ENCODE results near the gene ARID5A. TPM values are rescaled to one million over a fixed set of nuclear protein-coding genes. Genes with fewer than 3 reads are reported as not detected.

ARID5A gene
- total RNA-seq, 5 donors from 2014 or later (not counting 1 experiment from before 2014, with no cell fraction given): 105 to 140 (median 116) TPM

DNA sequence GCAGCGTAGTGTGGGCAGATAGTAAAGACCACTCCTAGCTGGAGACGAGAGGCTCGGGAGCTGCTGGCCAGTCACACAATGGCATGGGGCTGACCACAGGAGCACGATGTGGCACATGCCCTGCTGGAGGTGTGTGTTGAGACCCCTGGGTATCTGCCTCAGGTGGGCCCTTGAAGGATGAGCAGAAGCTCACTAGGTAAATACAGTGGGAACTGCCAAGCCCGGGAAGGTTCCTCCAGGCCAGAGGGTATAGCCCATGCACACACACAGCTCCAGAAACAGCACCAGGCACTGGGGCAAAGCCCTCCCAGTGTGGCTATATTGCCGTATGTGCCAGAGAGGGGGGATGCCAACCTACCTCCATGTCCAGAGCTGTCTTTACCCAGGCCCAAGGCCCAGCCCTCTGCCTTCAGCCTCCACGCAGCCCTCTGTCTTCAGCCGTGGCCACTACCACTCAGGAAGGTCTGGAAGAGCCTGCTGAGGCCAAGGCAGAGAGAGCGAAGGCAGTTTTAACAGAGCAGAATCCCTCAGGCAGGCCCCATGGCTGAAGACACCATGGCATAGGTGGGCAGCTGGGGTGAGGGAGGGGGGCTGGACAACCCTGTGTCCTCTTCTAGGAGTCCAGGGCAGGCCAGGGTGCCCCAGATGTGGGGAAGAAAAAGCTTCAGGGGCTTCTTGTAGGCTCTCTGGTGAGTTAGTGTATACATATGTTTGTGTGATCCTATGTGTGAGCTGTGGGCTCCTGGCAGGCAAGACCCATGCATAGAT lies 7.0 kb upstream of the ARID5A start:
- Histone ChIP-seq H3K36me3 (ENCODE audit: control insufficient read depth in 2 of 2, extremely low read depth in 1 of 2, insufficient read depth in 1 of 2, low read length in 1 of 2) (no peaks in the 10 kb centered on the region), H3K27me3 (replicated peaks in 1 of 2; ENCODE audit: control insufficient read depth in 2 of 2, extremely low read depth in 1 of 2, insufficient read depth in 2 of 2, low read length in 1 of 2) (peaks cover 0 to 5% of the 10 kb centered on the region in 2 experiments), H3K27ac (ENCODE audit: low read length) (no peak overlapping the region), H3K4me3 (ENCODE audit: control insufficient read depth in 1 of 2, extremely low read depth in 1 of 2, low read length in 1 of 2) (no peak overlapping the region), H3K9me3 (no peaks in the 10 kb centered on the region), H3K4me1 (ENCODE audit: control insufficient read depth in 1 of 2, extremely low read depth in 1 of 2, insufficient read depth in 2 of 2, low read length in 2 of 2) (peaks cover 17 to 74% of the 10 kb centered on the region in 2 experiments)
- H3K27me3 Mint-ChIP-seq: no peaks in the 10 kb centered on the region
- WGBS (ENCODE audit: insufficient coverage): 95% methylated on average over 9 of the region's 9 CpGs
- H3K9me3 Mint-ChIP-seq: no peaks in the 10 kb centered on the region
- H3K4me1 Mint-ChIP-seq: peaks cover 55 to 76% (median 62%) of the 10 kb centered on the region in 3 donors
- peak overlapping the region in 1 of 3 donors; percentile 37 for H3K4me3 Mint-ChIP-seq
- H3K27ac Mint-ChIP-seq: peak overlapping the region; percentile 80
- no peaks in the 10 kb centered on the region for H3K36me3 Mint-ChIP-seq
- no peak for ATAC-seq (replicated peaks in 1 of 4)
- no peak for DNase-seq
- CTCF ChIA-PET: interaction anchor here (1.1 to 1.6 kb wide), 3 partner anchors 25 to 122 kb away, joined by 3 to 9 read pairs (median 4); no protein-coding TSS in a partner anchor
- POLR2A ChIA-PET: interaction anchor here in 1 of 2 donors (1.5 to 2.9 kb wide), 2 partner anchors 12 to 19 kb away, joined by 5 to 13 read pairs; no protein-coding TSS in a partner anchor

DNA sequence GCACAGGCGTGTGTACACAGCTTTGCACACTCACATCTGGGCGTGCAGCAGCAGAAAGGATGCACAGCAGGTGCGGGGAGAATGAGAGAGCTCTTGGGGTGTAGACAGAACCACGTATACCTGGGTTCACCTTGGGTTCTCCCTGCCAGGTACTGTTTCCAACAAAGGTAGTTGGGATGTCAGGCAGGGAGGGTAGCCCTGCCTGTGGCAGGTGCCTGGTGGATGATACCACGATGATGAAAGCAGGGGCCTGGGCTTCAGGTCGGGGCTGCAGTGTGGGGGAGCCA lies 6.5 kb upstream of the ARID5A start:
- Histone ChIP-seq H3K27ac (ENCODE audit: low read length) (no peak overlapping the region), H3K4me3 (ENCODE audit: control insufficient read depth in 1 of 2, extremely low read depth in 1 of 2, low read length in 1 of 2) (no peak overlapping the region), H3K36me3 (ENCODE audit: control insufficient read depth in 2 of 2, extremely low read depth in 1 of 2, insufficient read depth in 1 of 2, low read length in 1 of 2) (no peaks in the 10 kb centered on the region), H3K27me3 (replicated peaks in 1 of 2; ENCODE audit: control insufficient read depth in 2 of 2, extremely low read depth in 1 of 2, insufficient read depth in 2 of 2, low read length in 1 of 2) (peaks cover 0 to 5% of the 10 kb centered on the region in 2 experiments), H3K9me3 (no peaks in the 10 kb centered on the region), H3K4me1 (ENCODE audit: control insufficient read depth in 1 of 2, extremely low read depth in 1 of 2, insufficient read depth in 2 of 2, low read length in 2 of 2) (peaks cover 17 to 69% of the 10 kb centered on the region in 2 experiments)
- Mint-ChIP-seq H3K27ac (peak overlapping the region; percentile 80), H3K4me3 (peak overlapping the region in 1 of 3 donors; percentile 37), H3K9me3 (no peaks in the 10 kb centered on the region), H3K36me3 (no peaks in the 10 kb centered on the region), H3K4me1 (peaks cover 56 to 72% (median 62%) of the 10 kb centered on the region in 3 donors), H3K27me3 (no peaks in the 10 kb centered on the region)
- DNase-seq (no peak), ATAC-seq (replicated peaks in 1 of 4) (no peak)
- 79% methylated on average over 5 of the region's 6 CpGs for WGBS (ENCODE audit: insufficient coverage)
- CTCF ChIA-PET: interaction anchor here (1.1 to 1.2 kb wide), 2 partner anchors 24 kb away, joined by 3 to 4 read pairs; no protein-coding TSS in a partner anchor
- POLR2A ChIA-PET: interaction anchor here in 1 of 2 donors (1.5 kb wide), 1 partner anchor 18 kb away, joined by 5 read pairs; no protein-coding TSS in a partner anchor

DNA sequence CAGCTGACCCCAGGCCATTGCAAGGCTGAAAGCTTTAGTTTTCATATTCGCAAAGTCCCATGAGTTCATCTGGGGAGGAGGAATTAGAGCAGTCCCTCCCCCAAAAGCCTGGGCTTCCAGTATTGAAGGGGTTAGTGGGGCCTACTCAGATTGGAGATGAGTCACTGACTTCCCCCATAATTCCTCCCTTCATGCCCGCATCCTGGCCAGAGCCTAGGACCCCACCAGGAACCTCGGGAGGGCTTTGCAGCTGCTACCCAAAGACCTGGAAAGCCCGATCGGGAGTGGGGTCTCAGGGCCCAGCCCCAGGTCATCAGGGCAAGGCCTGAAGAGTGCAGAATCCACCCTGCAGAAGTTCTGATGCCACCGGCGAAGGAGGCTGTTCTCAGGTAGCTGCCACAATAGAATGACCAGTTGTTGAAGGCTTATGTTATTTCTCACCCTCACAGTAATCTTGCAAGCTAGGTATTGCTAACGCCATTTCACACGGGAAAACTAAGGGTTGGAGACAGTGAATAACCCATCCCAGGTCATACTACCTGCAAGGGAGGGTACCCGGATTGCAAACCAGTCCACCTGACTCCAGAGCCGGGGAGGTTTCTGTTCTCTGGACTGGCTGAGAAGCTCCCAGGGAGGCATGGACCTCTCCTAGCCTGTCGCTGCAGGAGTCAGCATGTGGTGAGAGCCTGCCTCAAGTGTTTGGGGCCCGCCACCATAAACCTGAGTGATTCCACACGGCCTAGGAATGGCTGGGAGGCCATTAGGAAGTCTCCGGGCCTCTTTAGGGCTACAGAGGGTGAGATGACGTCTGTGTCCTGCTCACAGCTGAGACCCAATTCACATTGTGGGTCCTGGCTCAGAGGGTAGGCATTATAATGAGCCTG lies 5.8 kb upstream of the ARID5A start:
- ATAC-seq (replicated peaks in 1 of 4): no peak
- peaks cover 17 to 64% of the 10 kb centered on the region in 2 experiments for H3K4me1 ChIP-seq (ENCODE audit: control insufficient read depth in 1 of 2, extremely low read depth in 1 of 2, insufficient read depth in 2 of 2, low read length in 2 of 2)
- Mint-ChIP-seq H3K36me3 (no peaks in the 10 kb centered on the region), H3K27ac (peak overlapping the region; percentile 57 to 90), H3K9me3 (no peaks in the 10 kb centered on the region), H3K4me1 (peaks cover 58 to 72% (median 65%) of the 10 kb centered on the region in 3 donors), H3K27me3 (no peaks in the 10 kb centered on the region), H3K4me3 (peak overlapping the region in 1 of 3 donors; percentile 84)
- ChIA-PET POLR2A (interaction anchor here in 1 of 2 donors (1.5 kb wide), 1 partner anchor 17 kb away, joined by 5 read pairs; no protein-coding TSS in a partner anchor), CTCF (interaction anchor here (1.1 to 1.2 kb wide), 2 partner anchors 23 to 24 kb away, joined by 3 to 4 read pairs; no protein-coding TSS in a partner anchor)
- peaks cover 0 to 5% of the 10 kb centered on the region in 2 experiments for H3K27me3 ChIP-seq (replicated peaks in 1 of 2; ENCODE audit: control insufficient read depth in 2 of 2, extremely low read depth in 1 of 2, insufficient read depth in 2 of 2, low read length in 1 of 2)
- no peak overlapping the region for H3K27ac ChIP-seq (ENCODE audit: low read length)
- no peaks in the 10 kb centered on the region for H3K36me3 ChIP-seq (ENCODE audit: control insufficient read depth in 2 of 2, extremely low read depth in 1 of 2, insufficient read depth in 1 of 2, low read length in 1 of 2)
- no peaks in the 10 kb centered on the region for H3K9me3 ChIP-seq
- WGBS (ENCODE audit: insufficient coverage): 88% methylated on average over 10 of the region's 16 CpGs
- no peak overlapping the region for H3K4me3 ChIP-seq (ENCODE audit: control insufficient read depth in 1 of 2, extremely low read depth in 1 of 2, low read length in 1 of 2)
- DNase-seq: no peak

DNA sequence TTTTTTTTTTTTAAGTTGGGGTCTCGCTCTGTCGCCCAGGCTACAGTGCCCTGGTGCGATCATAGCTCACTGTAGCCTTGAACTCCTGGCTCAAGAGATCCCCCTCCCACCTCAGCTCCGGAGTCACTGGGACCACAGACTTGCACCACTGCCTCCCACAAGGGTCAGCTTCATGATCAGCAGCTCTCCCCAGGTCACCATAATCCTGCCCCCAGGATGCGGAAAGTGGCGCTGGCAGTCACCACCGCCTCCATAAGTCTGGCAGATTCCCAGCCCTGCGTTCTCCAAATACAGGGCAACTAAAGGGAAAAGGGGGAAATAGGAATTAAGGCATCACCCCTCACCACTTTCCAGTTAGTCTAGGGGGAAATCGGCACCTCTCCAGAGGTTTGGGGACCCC lies 5.2 kb upstream of the ARID5A start:
- peak overlapping the region; percentile 62 for H3K27ac ChIP-seq (ENCODE audit: low read length)
- POLR2A ChIA-PET: interaction anchor here (0.6 to 1.5 kb wide), 5 partner anchors 13 to 63 kb away, joined by 3 to 6 read pairs (median 4); no protein-coding TSS in a partner anchor
- H3K9me3 ChIP-seq: no peaks in the 10 kb centered on the region
- Mint-ChIP-seq H3K27me3 (no peaks in the 10 kb centered on the region), H3K4me1 (peaks cover 64 to 73% (median 69%) of the 10 kb centered on the region in 3 donors), H3K36me3 (no peaks in the 10 kb centered on the region), H3K4me3 (peak overlapping the region in 2 of 3 donors; percentile 68 to 84), H3K9me3 (no peaks in the 10 kb centered on the region), H3K27ac (peak overlapping the region in 1 of 2 donors; percentile 90)
- 82% methylated on average over 3 of the region's 9 CpGs for WGBS (ENCODE audit: insufficient coverage)
- peaks cover 21 to 64% of the 10 kb centered on the region in 2 experiments for H3K4me1 ChIP-seq (ENCODE audit: control insufficient read depth in 1 of 2, extremely low read depth in 1 of 2, insufficient read depth in 2 of 2, low read length in 2 of 2)
- DNase-seq (no peak), ATAC-seq (replicated peaks in 1 of 4) (no peak)
- CTCF ChIA-PET: interaction anchor here in 1 of 2 donors (0.5 to 1.0 kb wide), 3 partner anchors 22 to 257 kb away, joined by 3 to 4 read pairs (median 3); no protein-coding TSS in a partner anchor
- peaks cover 0 to under 1% of the 10 kb centered on the region in 2 experiments for H3K27me3 ChIP-seq (replicated peaks in 1 of 2; ENCODE audit: control insufficient read depth in 2 of 2, extremely low read depth in 1 of 2, insufficient read depth in 2 of 2, low read length in 1 of 2)
- no peaks in the 10 kb centered on the region for H3K36me3 ChIP-seq (ENCODE audit: control insufficient read depth in 2 of 2, extremely low read depth in 1 of 2, insufficient read depth in 1 of 2, low read length in 1 of 2)
- peak overlapping the region in 1 of 2 donors; percentile 58 for H3K4me3 ChIP-seq (ENCODE audit: control insufficient read depth in 1 of 2, extremely low read depth in 1 of 2, low read length in 1 of 2)

DNA sequence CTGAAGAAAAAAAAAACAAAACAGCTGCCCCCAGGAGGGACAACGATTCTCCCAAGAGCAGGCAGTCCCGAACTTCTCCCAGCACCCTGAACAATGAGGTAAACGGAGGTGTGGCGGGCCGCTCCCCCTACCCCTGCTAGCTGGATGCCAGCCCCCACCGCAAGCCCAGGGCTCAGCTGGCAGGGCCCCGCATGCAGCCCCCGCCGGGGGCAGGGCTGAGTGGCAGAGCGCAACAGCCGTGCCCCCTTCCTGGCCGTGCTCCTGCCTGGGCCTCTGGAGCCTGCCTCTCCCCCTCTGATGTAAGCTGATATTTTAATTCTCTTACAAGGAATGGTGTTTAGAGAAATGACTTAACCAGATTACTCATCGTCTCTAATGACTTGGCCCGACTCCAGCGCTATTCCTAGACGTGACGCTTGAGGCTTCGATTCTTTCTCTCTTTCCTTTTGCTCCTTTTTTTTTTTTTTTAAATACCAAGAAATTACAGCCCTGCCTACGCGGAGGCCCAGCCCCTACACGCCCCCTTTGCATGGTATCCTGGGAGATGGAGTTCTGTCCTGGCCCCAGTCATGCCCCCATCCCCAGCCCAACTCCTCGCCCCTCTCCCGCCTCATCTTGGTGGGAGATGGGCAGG lies 4.6 kb upstream of the ARID5A start:
- Mint-ChIP-seq H3K4me1 (peaks cover 60 to 68% (median 65%) of the 10 kb centered on the region in 3 donors), H3K9me3 (no peaks in the 10 kb centered on the region), H3K27me3 (no peaks in the 10 kb centered on the region), H3K36me3 (no peaks in the 10 kb centered on the region), H3K4me3 (peak overlapping the region; percentile 61 to 84 (median 68)), H3K27ac (peak overlapping the region; percentile 80 to 90)
- DNase-seq (peak; percentile 38 to 97 (median 87)), ATAC-seq (replicated peaks in 1 of 4) (peak; percentile 10 to 64 (median 18))
- no peaks in the 10 kb centered on the region for H3K9me3 ChIP-seq
- H3K36me3 ChIP-seq (ENCODE audit: control insufficient read depth in 2 of 2, extremely low read depth in 1 of 2, insufficient read depth in 1 of 2, low read length in 1 of 2): no peaks in the 10 kb centered on the region
- peak overlapping the region; percentile 62 for H3K27ac ChIP-seq (ENCODE audit: low read length)
- peaks cover 21 to 59% of the 10 kb centered on the region in 2 experiments for H3K4me1 ChIP-seq (ENCODE audit: control insufficient read depth in 1 of 2, extremely low read depth in 1 of 2, insufficient read depth in 2 of 2, low read length in 2 of 2)
- H3K4me3 ChIP-seq (ENCODE audit: control insufficient read depth in 1 of 2, extremely low read depth in 1 of 2, low read length in 1 of 2): peak overlapping the region; percentile 22 to 58
- CTCF ChIA-PET: interaction anchor here in 1 of 2 donors (0.5 to 1.0 kb wide), 4 partner anchors 15 to 258 kb away, joined by 3 to 4 read pairs (median 4); no protein-coding TSS in a partner anchor
- H3K27me3 ChIP-seq (replicated peaks in 1 of 2; ENCODE audit: control insufficient read depth in 2 of 2, extremely low read depth in 1 of 2, insufficient read depth in 2 of 2, low read length in 1 of 2): no peaks in the 10 kb centered on the region
- WGBS (ENCODE audit: insufficient coverage): 12% methylated on average over 3 of the region's 23 CpGs
- POLR2A ChIA-PET: interaction anchor here (0.6 to 1.0 kb wide), 5 partner anchors 13 to 63 kb away, joined by 3 to 6 read pairs (median 3); no protein-coding TSS in a partner anchor

All from T-cell (primary cell).